K562 (cell line): Measurements from ENCODE around the gene KARS1. TPM values are rescaled to one million over a fixed set of nuclear protein-coding genes. Genes with fewer than 3 reads are reported as not detected.

Experiments
- ARID1B ChIP-seq: fragments of 450-650 bp; IDR thresholded peaks from 2 replicates; pipeline ENCODE4 v1.6.1; 2016; ENCODE audit warnings: antibody characterized with exemption, mild to moderate bottlenecking, inconsistent platforms
- MAFG ChIP-seq: fragments of 450-650 bp; conservative IDR thresholded peaks from 2 replicates; pipeline ENCODE4 v1.6.1; 2016; ENCODE audit warnings: missing genetic modification characterization, missing compliant biosample characterization
- MCM3 ChIP-seq: fragments of 450-650 bp; IDR thresholded peaks from 2 replicates; pipeline ENCODE4 v1.6.1; 2016
- MED1 ChIP-seq: sonication (generic); formaldehyde crosslinking; IDR thresholded peaks from 2 replicates; pipeline ENCODE4 v1.8.1; 2023; ENCODE audit warnings: missing genetic modification reagents, borderline replicate concordance
- NCOA6 ChIP-seq: fragments of 450-650 bp; IDR thresholded peaks from 2 replicates; pipeline ENCODE4 v1.6.1; 2017; ENCODE audit warnings: mild to moderate bottlenecking
- SMARCB1 ChIP-seq: IDR thresholded peaks from 2 replicates; pipeline ENCODE4 v1.6.1; 2011; ENCODE audit warnings: improper control_type of control experiment, low read depth; ENCODE audit not compliant: insufficient read length
- ZBTB7A ChIP-seq: IDR thresholded peaks from 2 replicates; pipeline ENCODE4 v1.6.1; 2011; ENCODE audit warnings: low read depth, mild to moderate bottlenecking, low read length, moderate library complexity, borderline replicate concordance; ENCODE audit not compliant: control insufficient read depth
- ZKSCAN8 ChIP-seq: fragments of 200-800 bp; sonication (Bioruptor generic); IDR thresholded peaks from 2 replicates; pipeline ENCODE4 v1.6.1; 2016; ENCODE audit warnings: missing genetic modification characterization, missing compliant biosample characterization
- ZNF146 ChIP-seq: IDR thresholded peaks from one replicate; pipeline ENCODE4 v1.6.1; 2018; ENCODE audit warnings: missing compliant biosample characterization; ENCODE audit not compliant: unreplicated experiment
- ZNF232 ChIP-seq: sonication (generic); formaldehyde crosslinking; IDR thresholded peaks from 2 replicates; pipeline ENCODE4 v1.8.0; 2022; ENCODE audit warnings: mild to moderate bottlenecking, missing genetic modification reagents
- ZNF57 ChIP-seq: fragments of 450-650 bp; formaldehyde crosslinking; IDR thresholded peaks from 2 replicates; pipeline ENCODE4 v1.4.0; 2020; ENCODE audit warnings: mild to moderate bottlenecking, moderate library complexity
- polyA plus RNA-seq, 8 experiments: library from polyadenylated mRNA; depleted of rRNA in 4 of 8; stranded (reverse) in 5 of 8; unstranded in 3 of 8; fragments of >200 nt; fragmentation: Nextera tagmentation in 2 of 8; fragmentation: Illumina TruSeq in 1 of 8; extraction: Ambion mirVana in 2 of 8; extraction: Trizol in 1 of 8; gene quantifications; 2 replicates each; pipeline versions ENCODE4 v1.2.1 to v1.2.3, GENCODE V29; 2011 to 2014; ENCODE audit warnings: inconsistent platforms in 1 of 8, missing spikeins in 1 of 8
- total RNA-seq, 7 experiments: library from RNA; depleted of rRNA in 6 of 7; stranded (reverse); fragments of >200 nt in 6 of 7; fragmentation: Illumina TruSeq in 2 of 7; extraction: Trizol in 2 of 7; gene quantifications; 2 replicates each; pipeline versions ENCODE4 v1.2.1 to v1.2.3, GENCODE V29; 2011 to 2021; ENCODE audit warnings: low replicate concordance in 1 of 7
- TF ChIP-seq, protein P1 (sequence below): sonication (generic); formaldehyde crosslinking; IDR thresholded peaks from 2 replicates; pipeline ENCODE4 v1.8.1; 2023; ENCODE audit warnings: mild to moderate bottlenecking, missing genetic modification reagents
- TF ChIP-seq, protein P2 (sequence below): fragments of 450-650 bp; IDR thresholded peaks from 2 replicates; pipeline ENCODE4 v1.6.1; 2016; ENCODE audit warnings: missing biosample characterization, missing genetic modification characterization
- TF ChIP-seq, protein P3 (sequence below): IDR thresholded peaks from 2 replicates; pipeline ENCODE4 v1.6.1; 2016; ENCODE audit warnings: missing genetic modification characterization, missing compliant biosample characterization
- TF ChIP-seq, protein P4 (sequence below): fragments of 450-650 bp; IDR thresholded peaks from 2 replicates; pipeline ENCODE4 v1.6.1; 2018; ENCODE audit not compliant: partially characterized antibody
- TF ChIP-seq, protein P5 (sequence below): fragments of 450-650 bp; IDR thresholded peaks from 2 replicates; pipeline ENCODE4 v1.6.1; 2018; ENCODE audit warnings: mild to moderate bottlenecking, low read depth; ENCODE audit not compliant: partially characterized antibody

KARS1 gene
- total and polyA plus RNA-seq, 9 of the 15 experiments (the other 6 are each of a cell fraction or from before 2014, with no cell fraction given), result 223 to 386 (median 304) TPM

DNA sequence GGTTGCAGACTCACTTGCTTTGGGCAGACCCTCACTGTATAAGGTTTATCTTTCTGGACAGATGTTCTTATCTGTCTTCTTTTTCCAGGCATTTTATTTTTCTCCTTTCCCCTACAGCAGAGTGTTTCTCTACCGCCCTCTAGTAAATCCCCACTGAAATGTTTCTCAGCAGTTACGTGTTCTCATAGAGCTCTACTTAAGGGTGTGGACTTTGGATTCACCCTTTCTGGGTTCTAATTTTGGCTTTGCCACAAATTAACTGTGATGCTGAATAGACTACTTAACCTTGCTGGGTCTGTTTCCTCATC, 26.3 kb downstream of the KARS1 start (continued):
- TF ChIP-seq, protein P1, sequence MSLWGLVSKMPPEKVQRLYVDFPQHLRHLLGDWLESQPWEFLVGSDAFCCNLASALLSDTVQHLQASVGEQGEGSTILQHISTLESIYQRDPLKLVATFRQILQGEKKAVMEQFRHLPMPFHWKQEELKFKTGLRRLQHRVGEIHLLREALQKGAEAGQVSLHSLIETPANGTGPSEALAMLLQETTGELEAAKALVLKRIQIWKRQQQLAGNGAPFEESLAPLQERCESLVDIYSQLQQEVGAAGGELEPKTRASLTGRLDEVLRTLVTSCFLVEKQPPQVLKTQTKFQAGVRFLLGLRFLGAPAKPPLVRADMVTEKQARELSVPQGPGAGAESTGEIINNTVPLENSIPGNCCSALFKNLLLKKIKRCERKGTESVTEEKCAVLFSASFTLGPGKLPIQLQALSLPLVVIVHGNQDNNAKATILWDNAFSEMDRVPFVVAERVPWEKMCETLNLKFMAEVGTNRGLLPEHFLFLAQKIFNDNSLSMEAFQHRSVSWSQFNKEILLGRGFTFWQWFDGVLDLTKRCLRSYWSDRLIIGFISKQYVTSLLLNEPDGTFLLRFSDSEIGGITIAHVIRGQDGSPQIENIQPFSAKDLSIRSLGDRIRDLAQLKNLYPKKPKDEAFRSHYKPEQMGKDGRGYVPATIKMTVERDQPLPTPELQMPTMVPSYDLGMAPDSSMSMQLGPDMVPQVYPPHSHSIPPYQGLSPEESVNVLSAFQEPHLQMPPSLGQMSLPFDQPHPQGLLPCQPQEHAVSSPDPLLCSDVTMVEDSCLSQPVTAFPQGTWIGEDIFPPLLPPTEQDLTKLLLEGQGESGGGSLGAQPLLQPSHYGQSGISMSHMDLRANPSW (CRISPR knock-in tag), result no peak
- TF ChIP-seq ZKSCAN8, result no peak
- no peak for TF ChIP-seq MAFG (tag)
- TF ChIP-seq, protein P2, sequence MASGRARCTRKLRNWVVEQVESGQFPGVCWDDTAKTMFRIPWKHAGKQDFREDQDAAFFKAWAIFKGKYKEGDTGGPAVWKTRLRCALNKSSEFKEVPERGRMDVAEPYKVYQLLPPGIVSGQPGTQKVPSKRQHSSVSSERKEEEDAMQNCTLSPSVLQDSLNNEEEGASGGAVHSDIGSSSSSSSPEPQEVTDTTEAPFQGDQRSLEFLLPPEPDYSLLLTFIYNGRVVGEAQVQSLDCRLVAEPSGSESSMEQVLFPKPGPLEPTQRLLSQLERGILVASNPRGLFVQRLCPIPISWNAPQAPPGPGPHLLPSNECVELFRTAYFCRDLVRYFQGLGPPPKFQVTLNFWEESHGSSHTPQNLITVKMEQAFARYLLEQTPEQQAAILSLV, result no peak
- TF ChIP-seq NCOA6, result peak; percentile 21; the same call in 1 of the 2 replicates
- 0 out of 2 replicates have a peak, but pooled peaks have one; percentile 29 for TF ChIP-seq ZBTB7A
- no peak for TF ChIP-seq ZNF57 (CRISPR knock-in tag)
- TF ChIP-seq ARID1B, result peak; percentile 97
- TF ChIP-seq MED1, result no peak
- TF ChIP-seq, protein P3, sequence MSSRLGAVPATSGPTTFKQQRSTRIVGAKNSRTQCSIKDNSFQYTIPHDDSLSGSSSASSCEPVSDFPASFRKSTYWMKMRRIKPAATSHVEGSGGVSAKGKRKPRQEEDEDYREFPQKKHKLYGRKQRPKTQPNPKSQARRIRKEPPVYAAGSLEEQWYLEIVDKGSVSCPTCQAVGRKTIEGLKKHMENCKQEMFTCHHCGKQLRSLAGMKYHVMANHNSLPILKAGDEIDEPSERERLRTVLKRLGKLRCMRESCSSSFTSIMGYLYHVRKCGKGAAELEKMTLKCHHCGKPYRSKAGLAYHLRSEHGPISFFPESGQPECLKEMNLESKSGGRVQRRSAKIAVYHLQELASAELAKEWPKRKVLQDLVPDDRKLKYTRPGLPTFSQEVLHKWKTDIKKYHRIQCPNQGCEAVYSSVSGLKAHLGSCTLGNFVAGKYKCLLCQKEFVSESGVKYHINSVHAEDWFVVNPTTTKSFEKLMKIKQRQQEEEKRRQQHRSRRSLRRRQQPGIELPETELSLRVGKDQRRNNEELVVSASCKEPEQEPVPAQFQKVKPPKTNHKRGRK (tag), result no peak
- TF ChIP-seq SMARCB1, result no peak
- TF ChIP-seq MCM3, result no peak
- TF ChIP-seq, protein P4, sequence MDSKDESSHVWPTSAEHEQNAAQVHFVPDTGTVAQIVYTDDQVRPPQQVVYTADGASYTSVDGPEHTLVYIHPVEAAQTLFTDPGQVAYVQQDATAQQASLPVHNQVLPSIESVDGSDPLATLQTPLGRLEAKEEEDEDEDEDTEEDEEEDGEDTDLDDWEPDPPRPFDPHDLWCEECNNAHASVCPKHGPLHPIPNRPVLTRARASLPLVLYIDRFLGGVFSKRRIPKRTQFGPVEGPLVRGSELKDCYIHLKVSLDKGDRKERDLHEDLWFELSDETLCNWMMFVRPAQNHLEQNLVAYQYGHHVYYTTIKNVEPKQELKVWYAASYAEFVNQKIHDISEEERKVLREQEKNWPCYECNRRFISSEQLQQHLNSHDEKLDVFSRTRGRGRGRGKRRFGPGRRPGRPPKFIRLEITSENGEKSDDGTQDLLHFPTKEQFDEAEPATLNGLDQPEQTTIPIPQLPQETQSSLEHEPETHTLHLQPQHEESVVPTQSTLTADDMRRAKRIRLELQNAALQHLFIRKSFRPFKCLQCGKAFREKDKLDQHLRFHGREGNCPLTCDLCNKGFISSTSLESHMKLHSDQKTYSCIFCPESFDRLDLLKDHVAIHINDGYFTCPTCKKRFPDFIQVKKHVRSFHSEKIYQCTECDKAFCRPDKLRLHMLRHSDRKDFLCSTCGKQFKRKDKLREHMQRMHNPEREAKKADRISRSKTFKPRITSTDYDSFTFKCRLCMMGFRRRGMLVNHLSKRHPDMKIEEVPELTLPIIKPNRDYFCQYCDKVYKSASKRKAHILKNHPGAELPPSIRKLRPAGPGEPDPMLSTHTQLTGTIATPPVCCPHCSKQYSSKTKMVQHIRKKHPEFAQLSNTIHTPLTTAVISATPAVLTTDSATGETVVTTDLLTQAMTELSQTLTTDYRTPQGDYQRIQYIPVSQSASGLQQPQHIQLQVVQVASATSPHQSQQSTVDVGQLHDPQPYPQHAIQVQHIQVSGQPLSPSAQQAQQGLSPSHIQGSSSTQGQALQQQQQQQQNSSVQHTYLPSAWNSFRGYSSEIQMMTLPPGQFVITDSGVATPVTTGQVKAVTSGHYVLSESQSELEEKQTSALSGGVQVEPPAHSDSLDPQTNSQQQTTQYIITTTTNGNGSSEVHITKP, result peak; percentile 21
- TF ChIP-seq ZNF146 (CRISPR knock-in tag), result no peak
- TF ChIP-seq ZNF232 (CRISPR knock-in tag), result no peak
- TF ChIP-seq, protein P5, sequence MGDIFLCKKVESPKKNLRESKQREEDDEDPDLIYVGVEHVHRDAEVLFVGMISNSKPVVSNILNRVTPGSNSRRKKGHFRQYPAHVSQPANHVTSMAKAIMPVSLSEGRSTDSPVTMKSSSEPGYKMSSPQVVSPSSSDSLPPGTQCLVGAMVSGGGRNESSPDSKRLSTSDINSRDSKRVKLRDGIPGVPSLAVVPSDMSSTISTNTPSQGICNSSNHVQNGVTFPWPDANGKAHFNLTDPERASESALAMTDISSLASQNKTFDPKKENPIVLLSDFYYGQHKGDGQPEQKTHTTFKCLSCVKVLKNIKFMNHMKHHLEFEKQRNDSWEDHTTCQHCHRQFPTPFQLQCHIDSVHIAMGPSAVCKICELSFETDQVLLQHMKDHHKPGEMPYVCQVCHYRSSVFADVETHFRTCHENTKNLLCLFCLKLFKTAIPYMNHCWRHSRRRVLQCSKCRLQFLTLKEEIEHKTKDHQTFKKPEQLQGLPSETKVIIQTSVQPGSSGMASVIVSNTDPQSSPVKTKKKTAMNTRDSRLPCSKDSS, result no peak
